Measurements from ENCODE around the gene SNU13.
"Not testable (repeated sequence)": the region's sequence is repeated elsewhere in the genome, so short reads cannot be mapped to it uniquely, and the experiment has no call there.

SNU13 gene

DNA sequence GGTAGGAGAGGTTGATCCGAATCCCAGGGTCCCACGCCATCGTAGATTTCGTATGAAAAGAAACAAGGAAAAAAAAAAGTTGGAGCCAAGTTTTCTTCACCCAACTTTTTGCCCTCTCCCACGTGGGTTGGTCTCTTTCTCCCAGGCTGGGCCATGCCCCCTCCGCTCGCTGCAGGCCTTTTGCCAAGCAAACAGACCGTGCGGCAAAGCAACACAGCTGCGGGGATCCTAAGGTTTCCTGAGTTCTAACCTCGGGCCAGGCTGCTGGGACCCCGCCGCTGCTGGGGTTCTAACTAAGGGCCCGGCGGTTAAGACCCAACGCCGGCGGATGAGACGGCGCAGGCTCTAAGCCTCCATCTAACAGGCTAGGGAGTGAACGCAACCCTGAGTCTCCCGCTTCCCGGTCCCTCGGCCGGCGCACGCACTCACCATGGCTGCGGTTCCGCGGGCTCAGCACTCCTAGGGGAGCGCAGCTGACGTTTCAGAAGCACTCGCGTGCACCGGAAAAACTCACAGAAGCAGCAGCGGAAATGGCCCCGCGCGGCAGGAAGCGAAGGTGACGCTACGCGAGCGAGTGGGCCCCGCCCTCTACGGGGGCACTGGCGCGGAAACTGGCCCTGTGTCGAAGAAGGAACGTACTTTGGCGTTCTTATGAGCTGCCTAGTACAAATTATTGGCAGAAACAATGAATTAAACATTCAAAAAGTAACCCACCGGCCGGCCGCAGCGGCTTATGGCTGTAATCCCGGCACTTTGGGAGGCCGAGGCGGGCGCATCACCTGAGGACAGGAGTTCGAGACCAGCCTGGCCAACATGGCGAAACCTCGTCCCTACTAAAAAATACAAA, at the start of gene SNU13:
SNU13 (minus strand) TSS at position 503 of the 847 bp plus-strand sequence; CDS start at position 432, 71 bp downstream.
- DNase-seq (ENCODE audit: low read depth, low spot score), result peak; percentile 96

DNA sequence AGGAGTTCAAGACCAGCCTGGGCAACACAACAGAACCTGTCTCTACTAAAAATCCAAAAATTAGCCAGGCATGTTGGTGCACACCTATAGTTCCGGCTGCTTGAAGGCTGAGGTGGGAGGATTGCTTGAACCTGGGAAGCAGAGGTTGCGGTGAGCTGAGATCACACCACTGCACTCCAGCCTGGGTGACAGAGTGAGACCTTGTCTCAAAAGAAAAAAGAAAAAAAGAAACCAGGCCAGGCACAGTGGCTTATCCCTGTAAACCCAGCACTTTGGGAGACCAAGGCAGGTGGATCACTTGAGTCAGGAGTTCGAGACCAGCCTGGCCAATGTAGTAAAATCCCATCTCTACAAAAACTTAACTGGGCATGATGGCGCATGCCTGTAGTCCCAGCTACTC, 44.6 kb upstream of the SNU13 start:
- not testable (repeated sequence) for DNase-seq (ENCODE audit: low read depth, low spot score)

DNA sequence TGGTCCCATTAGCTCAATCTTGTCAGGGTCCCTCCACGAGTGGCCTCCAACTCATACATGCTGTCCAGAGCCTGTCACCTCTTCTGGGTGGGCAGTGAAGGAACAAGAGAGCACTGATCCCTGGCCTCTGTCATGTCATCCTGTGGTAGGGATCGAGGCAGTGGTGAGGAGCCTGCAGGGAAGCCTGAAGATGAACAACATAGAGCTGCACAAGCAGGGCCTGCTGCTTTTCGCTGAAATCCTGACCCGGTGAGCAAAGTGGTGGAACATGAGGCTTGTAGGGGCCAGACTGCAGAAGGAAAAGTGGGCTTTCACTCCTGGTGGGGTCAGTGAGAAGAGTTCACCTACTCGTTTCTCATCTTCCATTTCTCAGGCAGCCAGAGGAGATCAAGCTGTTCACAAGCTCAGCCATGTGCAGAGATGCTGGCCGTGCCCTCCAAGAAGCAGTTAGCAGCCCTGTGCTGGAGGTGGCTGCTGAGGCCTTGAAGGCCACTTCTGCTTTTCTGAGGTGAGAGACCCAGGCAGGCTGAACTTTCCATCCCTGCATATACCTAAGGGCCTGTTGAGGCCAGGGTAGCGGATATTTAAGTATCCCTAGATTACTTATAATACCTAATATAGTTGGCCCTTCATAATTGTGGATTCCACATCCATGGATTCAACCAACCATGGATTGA, 43.6 kb upstream of the SNU13 start:
- DNase-seq (ENCODE audit: low read depth, low spot score), result no peak

- DNase-seq (ENCODE audit: low read depth, low spot score), result no peak
These were observed 42.9 kb upstream of the SNU13 start for GRCh38 chr22:41731609-41732008.

- peak; percentile 8 for DNase-seq (ENCODE audit: low read depth, low spot score)
These were observed 36.9 kb upstream of the SNU13 start for GRCh38 chr22:41725510-41726110.

DNA sequence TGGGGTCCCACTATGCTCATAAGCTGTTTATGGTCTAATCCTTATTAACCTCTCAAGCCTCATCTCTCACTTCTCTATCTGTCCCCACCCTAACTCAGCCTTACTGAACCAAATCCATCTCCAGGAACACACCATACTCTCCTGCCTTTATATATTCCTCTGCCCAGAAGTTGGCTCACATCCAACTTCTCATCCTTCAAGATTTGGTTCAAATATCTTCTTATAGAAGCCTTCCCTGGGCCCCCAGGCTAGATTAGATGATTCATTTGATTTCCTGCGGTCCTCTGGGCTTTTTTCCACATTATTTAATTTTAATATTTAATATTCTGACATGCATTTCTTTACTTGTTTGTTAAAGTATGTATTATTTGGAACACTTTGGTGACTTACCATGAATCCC, 33.8 kb upstream of the SNU13 start:
- no peak for DNase-seq (ENCODE audit: low read depth, low spot score)

DNA sequence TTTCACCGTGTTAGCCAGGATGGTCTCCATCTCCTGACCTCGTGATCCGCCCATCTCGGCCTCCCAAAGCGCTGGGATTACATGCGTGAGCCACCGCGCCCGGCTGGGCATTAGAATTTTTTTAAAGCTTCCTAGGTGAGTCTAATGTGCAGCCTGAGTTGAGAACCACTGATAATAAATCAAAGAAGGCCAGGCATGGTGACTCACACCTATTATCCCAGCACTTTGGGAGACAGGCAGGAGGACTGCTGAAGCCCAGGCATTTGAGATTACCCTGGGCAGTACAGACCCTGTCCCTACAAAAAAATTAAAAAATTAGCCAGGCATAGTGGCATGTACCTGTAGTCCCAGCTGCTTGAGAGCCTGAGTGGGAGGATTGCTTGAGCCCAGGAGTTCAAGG, 24.3 kb upstream of the SNU13 start:
- DNase-seq (ENCODE audit: low read depth, low spot score), result no peak

DNA sequence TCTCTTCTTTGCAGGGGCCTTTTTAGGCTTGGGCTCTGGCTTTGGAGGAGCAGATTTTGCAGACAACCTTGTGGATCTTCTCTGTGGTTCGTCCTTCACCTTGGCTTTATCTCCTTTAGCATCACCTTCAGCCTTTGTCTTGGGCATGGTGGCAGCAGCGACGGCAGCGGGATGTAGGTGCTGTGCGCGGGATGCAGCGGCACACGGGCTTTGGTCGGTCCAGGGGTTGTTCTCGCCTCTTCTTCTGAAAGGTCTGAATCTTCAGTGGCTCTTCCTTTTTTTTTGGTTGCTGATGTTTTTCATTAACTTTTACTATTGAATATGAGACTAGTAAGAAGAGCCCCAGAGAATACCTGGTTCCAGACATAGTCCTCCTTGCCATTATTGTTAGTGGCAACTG, 20.7 kb upstream of the SNU13 start:
- DNase-seq (ENCODE audit: low read depth, low spot score), result no peak

GRCh38 chr22:41702763-41703162, 14.1 kb upstream of the SNU13 start:
- no peak for DNase-seq (ENCODE audit: low read depth, low spot score)

GRCh38 chr22:41700108-41700364, 11.4 kb upstream of the SNU13 start:
- no peak for DNase-seq (ENCODE audit: low read depth, low spot score)

GRCh38 chr22:41699264-41700107, 10.8 kb upstream of the SNU13 start, which contains the start of gene MEI1:
Gene MEI1 (plus strand): TSS chr22:41699503. CDS start chr22:41699539, 36 bp downstream.
- DNase-seq (ENCODE audit: low read depth, low spot score), result peak; percentile 83

GRCh38 chr22:41697126-41697775, 8.6 kb upstream of the SNU13 start:
- DNase-seq (ENCODE audit: low read depth, low spot score), result peak; percentile 94

- DNase-seq (ENCODE audit: low read depth, low spot score), result no peak
These were observed 8.0 kb upstream of the SNU13 start for GRCh38 chr22:41696703-41697102.

GRCh38 chr22:41695211-41695610, 6.5 kb upstream of the SNU13 start:
- no peak for DNase-seq (ENCODE audit: low read depth, low spot score)

GRCh38 chr22:41690476-41690875, 1.8 kb upstream of the SNU13 start:
- DNase-seq (ENCODE audit: low read depth, low spot score), result no peak

DNA sequence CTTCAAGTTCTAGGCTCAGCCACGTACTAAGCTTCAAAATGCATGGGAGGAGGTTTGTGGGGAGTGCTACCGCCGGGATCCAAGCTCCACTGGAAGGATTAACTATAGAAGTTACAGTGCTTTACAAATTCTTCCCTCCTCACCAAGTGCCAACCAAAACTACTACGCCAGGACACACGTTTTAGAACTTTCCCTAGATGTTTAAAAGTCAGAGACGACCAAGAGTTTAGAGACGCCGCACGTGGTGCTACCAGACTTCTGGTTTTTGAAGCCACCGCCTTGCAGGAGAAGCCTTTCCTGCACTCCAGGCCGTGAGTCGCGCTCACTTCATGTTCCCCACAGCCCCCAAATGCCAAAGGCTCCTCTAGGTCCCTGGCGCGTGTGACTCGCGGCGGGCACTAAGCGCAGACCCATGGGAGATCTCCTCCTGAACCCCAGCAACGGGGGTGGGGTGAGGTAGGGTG, 734 bp downstream of the SNU13 start:
- DNase-seq (ENCODE audit: low read depth, low spot score), result peak; percentile 56

- DNase-seq (ENCODE audit: low read depth, low spot score), result not testable (repeated sequence)
These were observed 1.8 kb downstream of the SNU13 start for GRCh38 chr22:41686890-41687289.

- DNase-seq (ENCODE audit: low read depth, low spot score), result no peak
These were observed 4.5 kb downstream of the SNU13 start for GRCh38 chr22:41684194-41684593.

DNA sequence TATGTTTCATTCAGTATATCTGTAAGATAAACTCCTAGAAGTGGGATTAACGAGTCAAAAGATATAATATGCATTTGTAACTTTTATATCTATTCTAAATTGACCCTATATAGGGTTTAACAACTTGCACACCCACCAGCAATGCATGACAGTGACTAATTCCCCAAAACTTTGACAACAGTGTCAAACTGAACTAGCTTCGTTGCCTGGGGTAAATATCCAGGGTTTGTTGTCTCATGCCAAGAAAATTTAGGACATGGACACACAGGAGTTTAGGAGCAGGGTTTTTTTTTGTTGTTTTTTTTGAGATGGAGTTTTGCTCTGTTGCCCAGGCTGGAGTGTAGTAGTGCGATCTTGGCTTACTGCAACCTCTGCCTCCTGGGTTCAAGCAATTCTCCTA, 5.1 kb downstream of the SNU13 start:
- DNase-seq (ENCODE audit: low read depth, low spot score), result no peak

DNA sequence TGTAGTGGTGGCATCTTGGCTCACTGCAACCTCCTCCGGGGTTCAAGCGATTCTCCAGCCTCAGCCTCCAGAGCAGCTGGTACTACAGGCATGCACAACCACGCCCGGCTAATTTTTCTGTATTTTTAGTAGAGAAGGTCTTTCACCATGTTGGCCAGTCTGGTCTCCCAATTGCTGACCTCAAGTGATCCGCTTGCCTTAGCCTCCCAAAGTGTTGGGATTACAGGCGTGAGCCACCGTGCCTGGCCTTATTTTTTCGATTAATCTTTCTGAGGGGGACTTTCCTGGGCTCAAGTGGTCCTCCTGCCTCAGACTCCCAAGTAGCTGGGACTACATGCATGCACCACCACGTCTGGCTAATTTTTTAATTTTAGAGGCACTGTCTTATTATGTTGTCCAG, 5.6 kb downstream of the SNU13 start:
- DNase-seq (ENCODE audit: low read depth, low spot score), result no peak
